HG03469 (cell line): Measurements from ENCODE around the gene CYBRD1.
"Not testable (repeated sequence)": the region's sequence is repeated elsewhere in the genome, so short reads cannot be mapped to it uniquely, and the experiment has no call there.

Experiments
- ATAC-seq: cut with Tn5 transposase; IDR thresholded peaks from one replicate; pipeline ENCODE4 v1.9.1; 2021; ENCODE audit warnings: mild to moderate bottlenecking, moderate library complexity, moderate number of reproducible peaks; ENCODE audit not compliant: unreplicated experiment

CYBRD1 gene

GRCh38 chr2:171515672-171516298, 6.5 kb upstream of the CYBRD1 start:
- ATAC-seq: no peak

GRCh38 chr2:171516793-171517192, 5.5 kb upstream of the CYBRD1 start:
- no peak for ATAC-seq

- ATAC-seq: no peak
Measured at GRCh38 chr2:171520471-171520870, 1.8 kb upstream of the CYBRD1 start.

- no peak for ATAC-seq
Measured at GRCh38 chr2:171521361-171522051, 768 bp upstream of the CYBRD1 start.

- no peak for ATAC-seq
Measured at GRCh38 chr2:171522788-171523087, 464 bp downstream of the CYBRD1 start.

GRCh38 chr2:171523088-171524017, 1.1 kb downstream of the CYBRD1 start:
- no peak for ATAC-seq

GRCh38 chr2:171524018-171524401, 1.7 kb downstream of the CYBRD1 start:
- no peak for ATAC-seq

- no peak for ATAC-seq
Measured at GRCh38 chr2:171529914-171530313, 7.6 kb downstream of the CYBRD1 start.

- ATAC-seq: no peak
Measured at GRCh38 chr2:171530378-171530777, 8.1 kb downstream of the CYBRD1 start.

GRCh38 chr2:171530859-171531258, 8.6 kb downstream of the CYBRD1 start:
- not testable (repeated sequence) for ATAC-seq

GRCh38 chr2:171531291-171531690, 9.0 kb downstream of the CYBRD1 start:
- ATAC-seq: no peak

- ATAC-seq: no peak
Measured at GRCh38 chr2:171531836-171532450, 9.7 kb downstream of the CYBRD1 start.

- no peak for ATAC-seq
Measured at GRCh38 chr2:171533331-171533730, 11.1 kb downstream of the CYBRD1 start.

- ATAC-seq: not testable (repeated sequence)
Measured at GRCh38 chr2:171535528-171535927, 13.3 kb downstream of the CYBRD1 start.

GRCh38 chr2:171540437-171540836, 18.2 kb downstream of the CYBRD1 start:
- ATAC-seq: no peak

- ATAC-seq: no peak
Measured at GRCh38 chr2:171541202-171541887, 19.1 kb downstream of the CYBRD1 start.

GRCh38 chr2:171545086-171545485, 22.8 kb downstream of the CYBRD1 start:
- no peak for ATAC-seq

GRCh38 chr2:171547256-171547655, 25.0 kb downstream of the CYBRD1 start:
- ATAC-seq: no peak

- no peak for ATAC-seq
Measured at GRCh38 chr2:171547720-171548119, 25.4 kb downstream of the CYBRD1 start.

- ATAC-seq: no peak
Measured at GRCh38 chr2:171550613-171551012, 28.3 kb downstream of the CYBRD1 start.

GRCh38 chr2:171551836-171552235, 29.6 kb downstream of the CYBRD1 start:
- ATAC-seq: no peak
